GM19468 (cell line): ENCODE measurements around the gene NEK4.
A peak's percentile ranks its signal among the peaks of the same experiment; 100 is the strongest.

Experiments used
- ATAC-seq: cut with Tn5 transposase; IDR thresholded peaks from one replicate; pipeline ENCODE4 v1.9.1; 2021; ENCODE audit warnings: mild to moderate bottlenecking, moderate library complexity, moderate number of reproducible peaks; ENCODE audit not compliant: unreplicated experiment; ENCODE audit errors: extremely low read depth

The NEK4 gene

GRCh38 chr3:52770496-52771333 is at the start of gene NEK4:
Gene NEK4 (minus strand): TSS chr3:52770940. CDS start chr3:52770746, 194 bp downstream.
- ATAC-seq = peak; percentile 91

- no peak for ATAC-seq
Observed at GRCh38 chr3:52819936-52820335, 49.2 kb upstream of the NEK4 start.

DNA sequence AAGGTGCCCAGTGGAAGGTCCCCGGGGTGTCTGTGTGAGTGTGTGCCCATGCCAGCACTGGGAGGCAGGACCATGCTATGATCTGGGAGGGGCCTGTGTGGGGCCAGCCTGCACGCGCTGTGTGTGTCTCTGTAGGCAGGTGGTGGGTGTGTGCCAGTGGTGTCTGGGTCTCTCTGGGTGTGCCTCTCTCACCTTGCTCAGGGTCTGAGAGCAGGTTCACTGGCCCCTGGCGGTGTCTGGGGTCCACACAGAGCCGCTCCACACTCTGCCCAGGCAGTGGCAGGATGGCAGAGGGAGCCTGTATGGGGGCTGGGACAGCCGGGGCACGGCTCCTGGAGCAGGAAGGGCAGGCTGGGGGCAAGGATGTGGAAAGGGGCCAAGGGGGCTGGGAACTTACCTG is 47.1 kb upstream of the NEK4 start:
- ATAC-seq = no peak

GRCh38 chr3:52817221-52817620 is 46.5 kb upstream of the NEK4 start:
- no peak for ATAC-seq

DNA sequence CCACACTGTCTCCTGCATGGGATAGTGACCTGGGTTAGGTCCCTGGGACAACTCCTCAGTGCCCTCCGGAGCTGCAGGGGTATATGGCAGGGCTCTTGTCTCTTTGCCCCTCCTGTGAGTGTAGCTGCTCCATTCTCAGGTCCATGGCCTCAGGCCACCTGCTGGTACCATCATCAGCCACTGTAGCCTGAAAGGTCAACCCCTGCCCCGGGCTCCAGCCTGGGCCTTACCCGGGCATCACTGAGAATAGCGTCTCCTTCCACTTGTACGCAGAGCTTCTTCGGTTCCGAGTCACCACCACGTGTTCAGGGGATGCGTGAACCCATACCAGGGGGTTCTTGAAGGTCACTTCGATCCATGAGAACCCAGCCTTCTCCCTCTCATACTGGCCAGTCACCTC is 45.9 kb upstream of the NEK4 start:
- no peak for ATAC-seq

- no peak for ATAC-seq
Observed at GRCh38 chr3:52816199-52816598, 45.5 kb upstream of the NEK4 start.

GRCh38 chr3:52813810-52814209 is 43.1 kb upstream of the NEK4 start:
- no peak for ATAC-seq

DNA sequence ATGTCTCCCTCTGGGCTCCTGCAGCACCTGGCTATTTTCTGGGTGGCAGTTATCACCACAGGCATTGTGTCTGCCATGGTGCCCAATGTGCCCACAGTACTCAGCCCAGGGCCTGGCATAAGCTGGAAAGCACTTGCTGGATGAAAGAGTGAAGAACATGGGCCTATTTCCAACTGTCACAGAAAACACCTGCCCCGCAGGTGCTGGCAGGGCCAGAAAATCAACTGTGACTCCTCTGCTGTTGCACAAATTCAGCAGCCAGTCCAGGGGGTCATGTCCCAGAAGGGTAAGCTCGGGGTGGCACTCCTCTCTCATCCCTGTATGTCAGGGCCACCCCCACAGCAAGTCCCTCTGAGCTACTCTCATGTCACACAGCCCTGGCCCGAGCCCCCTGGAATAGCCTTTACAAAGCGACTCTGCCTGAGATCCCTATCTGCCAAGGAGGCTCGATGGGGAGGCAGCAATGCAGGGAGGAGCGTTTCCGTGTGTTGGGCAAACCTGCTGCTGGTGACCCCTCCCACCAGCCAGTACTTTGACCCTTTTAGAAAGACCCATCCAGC is 40.8 kb upstream of the NEK4 start:
- no peak for ATAC-seq

DNA sequence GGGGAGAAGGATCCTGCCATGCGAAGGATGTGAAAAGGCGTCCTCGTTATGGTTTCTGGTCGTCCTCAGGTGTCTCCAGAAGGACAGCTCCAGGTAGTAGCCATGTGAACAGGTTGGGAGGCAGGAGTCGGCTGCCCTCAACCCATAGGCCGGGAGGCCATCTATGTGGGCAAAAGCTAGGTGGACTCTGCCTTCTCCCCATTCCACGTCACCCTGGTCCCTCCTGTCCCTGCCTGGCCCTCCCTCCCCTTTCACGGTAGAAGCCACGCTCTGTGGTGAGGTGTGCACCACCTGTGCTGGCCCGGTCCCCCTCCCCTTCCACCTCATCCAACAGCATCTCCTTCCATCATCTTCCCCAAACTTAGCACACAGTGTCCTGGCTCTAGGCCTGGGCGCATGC is 40.2 kb upstream of the NEK4 start:
- ATAC-seq = no peak

- no peak for ATAC-seq
Observed at GRCh38 chr3:52809662-52810377, 39.1 kb upstream of the NEK4 start.

DNA sequence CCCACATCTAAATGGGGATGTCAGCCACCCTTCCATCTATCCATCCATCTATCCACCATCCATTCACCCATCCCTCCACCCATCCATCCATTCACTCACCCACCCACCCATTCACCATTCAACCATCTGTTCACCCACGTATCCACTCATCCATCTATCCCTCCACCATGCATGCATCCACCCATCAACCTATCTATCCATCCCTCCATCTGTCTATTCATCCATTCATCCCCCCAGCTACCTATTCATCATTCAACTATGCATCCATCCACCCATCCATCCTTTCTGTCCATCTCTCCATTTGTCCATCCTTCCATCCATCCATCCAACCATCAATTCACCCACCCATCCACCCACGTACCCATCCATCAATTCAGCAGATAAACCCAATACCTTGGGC is 38.4 kb upstream of the NEK4 start:
- ATAC-seq = no peak

DNA sequence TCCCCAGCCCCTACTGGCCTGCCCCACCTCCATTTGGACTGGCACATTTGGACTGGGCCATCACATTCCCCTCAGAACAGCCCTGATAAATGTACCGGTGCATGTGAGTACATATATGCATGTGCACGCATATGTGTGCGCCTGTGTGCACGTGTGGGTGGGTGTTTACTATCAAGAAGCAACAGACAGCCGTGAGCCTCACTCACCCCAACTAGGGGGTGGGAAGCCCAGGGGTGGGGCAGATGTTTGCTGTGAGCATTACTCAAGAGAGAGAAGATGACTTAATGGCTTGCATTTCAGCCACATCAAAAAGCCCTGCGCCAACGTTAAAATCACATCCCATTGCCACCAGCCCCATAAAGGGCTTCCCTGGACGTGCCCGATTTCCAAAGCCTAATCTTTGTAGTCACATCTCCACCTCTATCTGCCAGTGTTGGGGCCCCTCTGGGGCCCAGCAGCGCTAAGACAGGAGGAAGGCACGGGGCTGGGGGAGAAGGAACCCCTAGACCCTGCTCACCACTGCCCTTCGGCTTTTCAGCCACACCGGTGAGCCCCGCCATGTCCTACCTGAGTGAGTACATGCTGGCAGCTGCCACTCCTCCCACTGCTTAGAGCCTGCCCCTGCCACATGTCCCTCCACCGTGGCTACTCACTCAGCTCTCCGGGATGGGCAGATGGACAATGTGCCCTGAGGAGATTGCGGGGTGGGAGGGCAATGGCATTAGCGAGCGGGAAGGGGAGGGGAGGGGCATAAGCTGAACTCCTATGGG is 34.7 kb upstream of the NEK4 start:
- ATAC-seq = no peak

GRCh38 chr3:52801839-52802238 is 31.1 kb upstream of the NEK4 start:
- no peak for ATAC-seq

GRCh38 chr3:52800079-52800478 is 29.3 kb upstream of the NEK4 start:
- ATAC-seq = no peak

GRCh38 chr3:52798978-52799476 is 28.3 kb upstream of the NEK4 start:
- ATAC-seq = no peak

GRCh38 chr3:52798376-52798977 is 27.7 kb upstream of the NEK4 start:
- ATAC-seq = no peak

GRCh38 chr3:52796411-52796810 is 25.7 kb upstream of the NEK4 start:
- ATAC-seq = no peak

DNA sequence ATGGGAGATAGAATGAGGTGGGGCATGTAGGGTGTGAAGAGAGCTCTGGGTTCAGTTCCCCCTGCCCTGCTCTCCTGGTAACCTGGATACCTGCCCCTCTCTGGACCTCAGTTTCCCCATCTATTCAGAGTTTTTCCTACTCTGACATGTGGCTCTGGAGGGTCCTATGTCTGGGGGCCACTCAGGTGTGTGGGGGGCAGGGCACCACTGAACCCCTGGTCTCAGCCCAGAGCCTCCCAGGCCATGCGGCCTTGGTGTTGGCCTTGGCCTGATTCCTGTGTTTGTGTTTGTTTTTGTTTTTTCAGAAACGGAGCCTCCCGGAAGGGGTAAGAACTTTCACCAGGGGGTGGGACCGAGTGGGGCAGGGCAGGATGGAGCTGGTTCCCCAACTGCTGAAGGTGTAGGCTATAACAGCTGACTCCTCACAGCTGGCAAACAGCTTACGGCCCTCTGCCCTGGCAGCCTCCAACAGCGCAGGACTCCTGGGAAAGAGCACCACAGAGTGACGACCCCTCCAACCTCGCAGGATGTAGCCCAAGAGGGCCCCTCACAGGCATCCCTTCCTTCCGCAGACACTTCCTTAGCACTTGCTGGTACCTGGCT is 24.7 kb upstream of the NEK4 start:
- no peak for ATAC-seq

DNA sequence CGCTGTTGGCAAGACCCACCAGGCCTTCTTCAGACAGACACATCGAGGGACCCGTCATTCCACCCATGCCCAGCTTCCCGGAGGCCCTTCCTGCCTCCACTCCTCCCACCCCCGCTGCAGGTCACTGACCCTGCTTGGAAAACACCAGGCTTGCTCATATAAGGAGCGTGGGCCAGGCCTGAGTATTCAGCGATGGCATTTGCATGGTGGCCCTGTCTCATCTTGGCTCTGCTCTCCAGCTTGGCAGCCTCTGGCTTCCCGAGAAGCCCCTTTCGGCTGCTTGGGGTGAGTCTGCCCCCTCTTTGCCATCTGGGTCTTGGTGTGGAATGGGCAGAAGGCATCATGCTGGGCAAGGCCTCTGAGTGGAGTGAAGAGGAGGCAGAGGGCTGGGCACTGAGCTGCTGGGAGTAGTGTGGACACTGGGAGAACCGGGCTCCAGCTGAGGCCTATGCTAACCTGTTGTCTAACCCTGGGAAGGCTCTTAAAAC is 23.9 kb upstream of the NEK4 start, which contains the start of gene ITIH3:
Gene ITIH3, plus strand, starts transcription at position 185 of the 488 bp plus-strand sequence. Its CDS starts 8 bp downstream, at position 193.
- ATAC-seq = no peak
